Measurements from ENCODE around the gene DIDO1. TPM values are rescaled to one million over a fixed set of nuclear protein-coding genes. Genes with fewer than 3 reads are reported as not detected.
A peak's percentile ranks its signal among the peaks of the same experiment; 100 is the strongest.

Gene DIDO1
- total and polyA plus RNA-seq, 2 of the 13 experiments (the other 11 are each of a cell fraction or from before 2014, with no cell fraction given): 75.0 to 75.1 TPM

DNA sequence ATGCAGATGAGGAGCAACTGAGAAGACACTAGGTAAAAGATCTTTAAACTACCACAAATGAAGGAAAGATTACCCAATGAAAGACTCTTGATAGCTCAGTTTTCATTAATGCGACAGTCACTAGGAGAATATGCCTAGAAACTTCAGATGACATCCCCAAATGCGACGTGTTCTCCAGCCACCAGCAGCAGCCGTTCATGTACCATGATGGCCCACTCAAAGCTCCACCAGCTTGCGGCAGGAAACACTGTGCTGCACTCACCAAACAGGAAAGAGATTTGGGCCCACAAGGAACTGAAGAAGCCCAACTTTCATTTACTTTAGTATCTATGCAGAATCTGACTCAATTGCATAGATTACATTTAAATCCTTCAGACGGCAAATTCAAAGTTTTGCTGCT, 7.5 kb downstream of the DIDO1 start:
- BruUV-seq (replicated peaks): no TSS peak
- H4K20me1 ChIP-seq (ENCODE audit: insufficient read depth, low read length): peaks cover 89% of the 10 kb centered on the region
- no peak for FAIRE-seq
- POLR2A ChIA-PET: interaction anchor here (1.1 to 1.4 kb wide), 3 partner anchors 19 to 35 kb away, joined by 3 to 10 read pairs (median 4); partner anchors contain the start of gene GID8
- intact Hi-C loops (cut with micrococcal nuclease; ENCODE audit: unreplicated experiment): no loop called here
- no peak for DNase-seq (ENCODE audit: low spot score)
- H3K27me3 ChIP-seq (ENCODE audit: control insufficient read depth in 1 of 2, insufficient read depth in 2 of 2, low read length in 2 of 2): no peaks in the 10 kb centered on the region
- H2AFZ ChIP-seq (ENCODE audit: low read length): no peak overlapping the region
- WGBS (ENCODE audit: low lambda C conversion rate): 89% methylated on average over 6 of the region's 6 CpGs
- peak overlapping the region; percentile 93 for H3K27ac ChIP-seq (ENCODE audit: extremely low read length, insufficient read depth, low read length)
- H3K79me2 ChIP-seq (ENCODE audit: insufficient read depth, low read length): peaks cover 100% of the 10 kb centered on the region
- no peaks in the 10 kb centered on the region for H3K9me3 ChIP-seq (ENCODE audit: low read length)
- CTCF ChIA-PET (ENCODE audit: low intra/inter-chr PET ratio, low total read pairs): interaction anchor here (1.7 kb wide), 1 partner anchor 12 kb away, joined by 6 read pairs; no protein-coding TSS in a partner anchor
- TF ChIP-seq ZNF619 (CRISPR knock-in tag; IDR thresholded peaks at IDR 0.05) (no peak), ELF4 (CRISPR knock-in tag; IDR thresholded peaks at IDR 0.05; ENCODE audit: borderline replicate concordance) (0 out of 2 replicates have a peak, but pooled peaks have one; percentile 31), RBM22 (optimal IDR thresholded peaks at IDR 0.05; ENCODE audit: low read length) (peak; percentile 90), SMC3 (IDR thresholded peaks at IDR 0.05; ENCODE audit: low read length) (no peak)
- peaks cover 4 to 10% of the 10 kb centered on the region in 2 experiments; a peak in 3 of 5 replicates for H3K36me3 ChIP-seq (replicated peaks in 1 of 2; ENCODE audit: control insufficient read depth in 1 of 2, insufficient read depth in 2 of 2, low read length in 2 of 2)
- peaks cover 98% of the 10 kb centered on the region for H3K4me1 ChIP-seq (ENCODE audit: insufficient read depth, low read length)
- peak overlapping the region; percentile 1; the same call in 1 of the 2 replicates for H3K4me2 ChIP-seq (ENCODE audit: low read depth, low read length)
- no peak overlapping the region for H3K9ac ChIP-seq (ENCODE audit: insufficient read depth, low read depth, low read length)
- H3K4me3 ChIP-seq (replicated peaks in 1 of 3; ENCODE audit: insufficient read depth in 1 of 3, low read depth in 2 of 3, low read length in 3 of 3): no peak overlapping the region
- ATAC-seq: no peak
- in situ Hi-C loops (cut with HindIII; ENCODE audit: extremely low pct_ligation_motif_present, low pct_unique_long_range_greater_than_20kb): no loop called here

DNA sequence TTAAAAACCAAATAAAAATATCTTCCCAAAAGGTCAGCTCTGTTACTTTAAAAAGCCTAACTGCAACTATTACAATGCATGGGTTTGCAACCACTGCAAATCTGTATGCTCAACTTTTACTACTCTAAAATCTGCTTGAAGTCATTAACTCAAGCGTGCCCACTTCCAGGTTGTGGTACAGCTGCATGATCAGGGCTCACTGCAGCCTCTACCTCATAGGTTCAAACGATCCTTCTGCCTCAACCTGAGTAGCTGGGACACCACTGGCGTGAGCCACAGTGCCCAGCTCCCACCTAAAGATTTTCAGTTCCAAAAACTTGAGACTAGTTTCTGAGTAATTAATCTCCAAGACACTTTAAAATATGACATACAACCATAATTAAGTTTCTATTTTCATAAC, 8.2 kb downstream of the DIDO1 start:
- H3K4me1 ChIP-seq (ENCODE audit: insufficient read depth, low read length): peaks cover 98% of the 10 kb centered on the region
- intact Hi-C loops (cut with micrococcal nuclease; ENCODE audit: unreplicated experiment): no loop called here
- no TSS peak for BruUV-seq (replicated peaks)
- peaks cover 9 to 15% of the 10 kb centered on the region in 2 experiments; a peak in 4 of 5 replicates for H3K36me3 ChIP-seq (replicated peaks in 1 of 2; ENCODE audit: control insufficient read depth in 1 of 2, insufficient read depth in 2 of 2, low read length in 2 of 2)
- H3K4me2 ChIP-seq (ENCODE audit: low read depth, low read length): peak overlapping the region; percentile 74
- 65% methylated on average over 3 of the region's 3 CpGs for WGBS (ENCODE audit: low lambda C conversion rate)
- no peak overlapping the region; a peak in 1 of 6 replicates for H3K4me3 ChIP-seq (replicated peaks in 1 of 3; ENCODE audit: insufficient read depth in 1 of 3, low read depth in 2 of 3, low read length in 3 of 3)
- FAIRE-seq (no peak), ATAC-seq (no peak), DNase-seq (ENCODE audit: low spot score) (no peak)
- H3K9me3 ChIP-seq (ENCODE audit: low read length): no peaks in the 10 kb centered on the region
- in situ Hi-C loops (cut with HindIII; ENCODE audit: extremely low pct_ligation_motif_present, low pct_unique_long_range_greater_than_20kb): no loop called here
- H3K27ac ChIP-seq (ENCODE audit: extremely low read length, insufficient read depth, low read length): peak overlapping the region; percentile 93
- H3K9ac ChIP-seq (ENCODE audit: insufficient read depth, low read depth, low read length): peak overlapping the region; percentile 32; the same call in 1 of the 2 replicates
- no peak overlapping the region for H2AFZ ChIP-seq (ENCODE audit: low read length)
- H3K27me3 ChIP-seq (ENCODE audit: control insufficient read depth in 1 of 2, insufficient read depth in 2 of 2, low read length in 2 of 2): no peaks in the 10 kb centered on the region
- H3K79me2 ChIP-seq (ENCODE audit: insufficient read depth, low read length): peaks cover 100% of the 10 kb centered on the region
- CTCF ChIA-PET (ENCODE audit: low intra/inter-chr PET ratio, low total read pairs): interaction anchor here (1.7 kb wide), 1 partner anchor 11 kb away, joined by 6 read pairs; no protein-coding TSS in a partner anchor
- peaks cover 96% of the 10 kb centered on the region for H4K20me1 ChIP-seq (ENCODE audit: insufficient read depth, low read length)
- POLR2A ChIA-PET: interaction anchor here (1.1 to 2.7 kb wide), 3 partner anchors 8 to 36 kb away, joined by 4 to 18 read pairs (median 10); partner anchors contain the start of genes DIDO1 and GID8
- TF ChIP-seq ZNF567 (CRISPR knock-in tag; IDR thresholded peaks at IDR 0.05; ENCODE audit: borderline replicate concordance) (no peak), POLR2AphosphoS5 (IDR thresholded peaks at IDR 0.05; ENCODE audit: low read depth, low read length) (peak; percentile 15; the same call in 1 of the 2 replicates), PAX8 (CRISPR knock-in tag; IDR thresholded peaks at IDR 0.05; ENCODE audit: borderline replicate concordance) (0 out of 2 replicates have a peak, but pooled peaks have one; percentile 36), MEIS1 (CRISPR knock-in tag; IDR thresholded peaks at IDR 0.05; ENCODE audit: borderline replicate concordance) (0 out of 2 replicates have a peak, but pooled peaks have one; percentile 14), RXRB (CRISPR knock-in tag; IDR thresholded peaks at IDR 0.05; ENCODE audit: borderline replicate concordance) (peak; percentile 38; the same call in 1 of the 2 replicates), GATAD1 (CRISPR knock-in tag; IDR thresholded peaks at IDR 0.05) (0 out of 2 replicates have a peak, but pooled peaks have one; percentile 14), KAT8 (CRISPR knock-in tag; IDR thresholded peaks at IDR 0.05) (peak; percentile 26; the same call in 1 of the 2 replicates), GABPB1 (CRISPR knock-in tag; IDR thresholded peaks at IDR 0.05) (no peak), TEAD3 (CRISPR knock-in tag; optimal IDR thresholded peaks at IDR 0.05; ENCODE audit: borderline replicate concordance) (peak; percentile 6)
- TF ChIP-seq, protein P1, sequence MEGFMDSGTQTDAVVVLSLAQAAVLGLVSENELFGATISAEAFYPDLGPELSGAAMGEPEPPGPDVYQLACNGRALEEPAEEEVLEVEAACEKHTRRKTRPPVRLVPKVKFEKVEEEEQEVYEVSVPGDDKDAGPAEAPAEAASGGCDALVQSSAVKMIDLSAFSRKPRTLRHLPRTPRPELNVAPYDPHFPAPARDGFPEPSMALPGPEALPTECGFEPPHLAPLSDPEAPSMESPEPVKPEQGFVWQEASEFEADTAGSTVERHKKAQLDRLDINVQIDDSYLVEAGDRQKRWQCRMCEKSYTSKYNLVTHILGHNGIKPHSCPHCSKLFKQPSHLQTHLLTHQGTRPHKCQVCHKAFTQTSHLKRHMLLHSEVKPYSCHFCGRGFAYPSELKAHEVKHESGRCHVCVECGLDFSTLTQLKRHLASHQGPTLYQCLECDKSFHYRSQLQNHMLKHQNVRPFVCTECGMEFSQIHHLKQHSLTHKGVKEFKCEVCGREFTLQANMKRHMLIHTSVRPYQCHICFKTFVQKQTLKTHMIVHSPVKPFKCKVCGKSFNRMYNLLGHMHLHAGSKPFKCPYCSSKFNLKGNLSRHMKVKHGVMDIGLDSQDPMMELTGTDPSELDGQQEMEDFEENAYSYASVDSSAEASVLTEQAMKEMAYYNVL (CRISPR knock-in tag; IDR thresholded peaks at IDR 0.05; ENCODE audit: borderline replicate concordance): no peak
- TF ChIP-seq, protein P2, sequence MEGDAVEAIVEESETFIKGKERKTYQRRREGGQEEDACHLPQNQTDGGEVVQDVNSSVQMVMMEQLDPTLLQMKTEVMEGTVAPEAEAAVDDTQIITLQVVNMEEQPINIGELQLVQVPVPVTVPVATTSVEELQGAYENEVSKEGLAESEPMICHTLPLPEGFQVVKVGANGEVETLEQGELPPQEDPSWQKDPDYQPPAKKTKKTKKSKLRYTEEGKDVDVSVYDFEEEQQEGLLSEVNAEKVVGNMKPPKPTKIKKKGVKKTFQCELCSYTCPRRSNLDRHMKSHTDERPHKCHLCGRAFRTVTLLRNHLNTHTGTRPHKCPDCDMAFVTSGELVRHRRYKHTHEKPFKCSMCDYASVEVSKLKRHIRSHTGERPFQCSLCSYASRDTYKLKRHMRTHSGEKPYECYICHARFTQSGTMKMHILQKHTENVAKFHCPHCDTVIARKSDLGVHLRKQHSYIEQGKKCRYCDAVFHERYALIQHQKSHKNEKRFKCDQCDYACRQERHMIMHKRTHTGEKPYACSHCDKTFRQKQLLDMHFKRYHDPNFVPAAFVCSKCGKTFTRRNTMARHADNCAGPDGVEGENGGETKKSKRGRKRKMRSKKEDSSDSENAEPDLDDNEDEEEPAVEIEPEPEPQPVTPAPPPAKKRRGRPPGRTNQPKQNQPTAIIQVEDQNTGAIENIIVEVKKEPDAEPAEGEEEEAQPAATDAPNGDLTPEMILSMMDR (CRISPR knock-in tag; IDR thresholded peaks at IDR 0.05): no peak

All from HepG2 (cell line).